Breast epithelium (tissue), 4 donors: Measurements from ENCODE around the gene NR6A1. TPM values are rescaled to one million over a fixed set of nuclear protein-coding genes. Genes with fewer than 3 reads are reported as not detected.

Experiments used
- DNase-seq, 2 donors: peaks; one replicate each; pipeline ENCODE4 v3.0.0-alpha.2; 2019; ENCODE audit warnings: low spot score in 2 of 2
- H3K27ac ChIP-seq, 2 donors: fragments of 200-600 bp; sonication (generic) in 1 of 2; one replicate each; pipeline ENCODE4 v1.5.1; 2016 to 2019; ENCODE audit warnings: mild to moderate bottlenecking in 1 of 2
- H3K27me3 ChIP-seq, 2 donors: fragments of 200-600 bp; sonication (generic) in 1 of 2; one replicate each; pipeline versions ENCODE4 v1.5.1 to v1.6.0; 2017 to 2019; ENCODE audit warnings: control low read depth in 1 of 2, mild to moderate bottlenecking in 1 of 2
- H3K36me3 ChIP-seq: fragments of 200-600 bp; one replicate; pipeline ENCODE4 v1.5.1; 2019
- H3K4me1 ChIP-seq, 2 donors: fragments of 200-600 bp; sonication (generic); one replicate each; pipeline ENCODE4 v1.5.1; 2016 to 2019; ENCODE audit warnings: control low read depth in 1 of 2
- H3K4me3 ChIP-seq, 3 donors: fragments of 200-600 bp; sonication (generic); 1 replicate in 2 of 3; 2 replicates in 1 of 3; pipeline ENCODE4 v1.5.1; 2016 to 2019; ENCODE audit warnings: mild to moderate bottlenecking in 3 of 3, moderate library complexity in 2 of 3
- H3K9me3 ChIP-seq, 2 donors: fragments of 200-600 bp; sonication (generic) in 1 of 2; one replicate each; pipeline ENCODE4 v1.5.1; 2016 to 2019; ENCODE audit warnings: control low read depth in 1 of 2
- CTCF ChIP-seq, 3 donors: fragments of 450-650 bp; IDR thresholded peaks; one replicate each; pipeline ENCODE4 v1.5.1; 2016 to 2017; ENCODE audit warnings: antibody characterized with exemption in 3 of 3, mild to moderate bottlenecking in 3 of 3, moderate library complexity in 3 of 3
- POLR2A ChIP-seq: fragments of 450-650 bp; IDR thresholded peaks from one replicate; pipeline ENCODE4 v1.6.1; 2016; ENCODE audit warnings: antibody characterized with exemption, mild to moderate bottlenecking, moderate library complexity
- POLR2AphosphoS5 ChIP-seq, 3 donors: sonication (generic); formaldehyde crosslinking; IDR thresholded peaks; one replicate each; pipeline ENCODE4 v1.6.1; 2017; ENCODE audit warnings: antibody characterized with exemption in 3 of 3
- intact Hi-C: fragments of 100-400 bp; cut with DNase I; formaldehyde crosslinking; loops from one replicate; pipeline ENCODE4 v1.15.1; 2023; ENCODE audit warnings: low total_unique reads
- total RNA-seq, 3 donors: library from RNA; depleted of rRNA; stranded (reverse); fragments of >200 nt; gene quantifications; one replicate each; pipeline ENCODE4 v1.1.0, GENCODE V29; 2016

Gene NR6A1
- total RNA-seq, 3 donors from 2014 or later, result 1.3 to 5.3 (median 3.9) TPM

GRCh38 chr9:124623966-124624734, 147.0 kb downstream of the NR6A1 start:
- H3K27me3 ChIP-seq, result no peaks in the 10 kb centered on the region
- no peak overlapping the region for H3K4me3 ChIP-seq
- TF ChIP-seq POLR2AphosphoS5 (IDR thresholded peaks at IDR 0.05), result no peak
- no peak for TF ChIP-seq POLR2A
- TF ChIP-seq CTCF (IDR thresholded peaks at IDR 0.05), result no peak
- H3K9me3 ChIP-seq, result no peaks in the 10 kb centered on the region
- no peaks in the 10 kb centered on the region for H3K4me1 ChIP-seq
- H3K36me3 ChIP-seq, result no peaks in the 10 kb centered on the region
- intact Hi-C loops, result no loop called here
- no peak for DNase-seq
- no peak overlapping the region for H3K27ac ChIP-seq

- no peak overlapping the region for H3K4me3 ChIP-seq
- no peaks in the 10 kb centered on the region for H3K27me3 ChIP-seq
- no peak for DNase-seq
- intact Hi-C loops, result no loop called here
- TF ChIP-seq POLR2A (no peak), POLR2AphosphoS5 (IDR thresholded peaks at IDR 0.05) (no peak), CTCF (IDR thresholded peaks at IDR 0.05) (no peak)
- H3K9me3 ChIP-seq, result no peaks in the 10 kb centered on the region
- no peak overlapping the region for H3K27ac ChIP-seq
- no peaks in the 10 kb centered on the region for H3K36me3 ChIP-seq
- no peaks in the 10 kb centered on the region for H3K4me1 ChIP-seq
These were observed 148.2 kb downstream of the NR6A1 start for GRCh38 chr9:124622882-124623281.

GRCh38 chr9:124621371-124622328, 149.5 kb downstream of the NR6A1 start:
- H3K27ac ChIP-seq, result peak overlapping the region; percentile 6 to 35
- peak in 1 of 2 donors; percentile 26 for DNase-seq
- H3K36me3 ChIP-seq, result no peaks in the 10 kb centered on the region
- no peaks in the 10 kb centered on the region for H3K27me3 ChIP-seq
- TF ChIP-seq POLR2AphosphoS5 (IDR thresholded peaks at IDR 0.05), result no peak
- no peak for TF ChIP-seq POLR2A
- no peak for TF ChIP-seq CTCF (IDR thresholded peaks at IDR 0.05)
- H3K9me3 ChIP-seq, result no peaks in the 10 kb centered on the region
- H3K4me3 ChIP-seq, result peak overlapping the region in 1 of 3 donors; percentile 14
- H3K4me1 ChIP-seq, result no peaks in the 10 kb centered on the region
- intact Hi-C loops, result no loop called here

- Histone ChIP-seq H3K9me3 (no peaks in the 10 kb centered on the region), H3K27ac (no peak overlapping the region), H3K4me3 (no peak overlapping the region), H3K36me3 (no peaks in the 10 kb centered on the region), H3K27me3 (no peaks in the 10 kb centered on the region), H3K4me1 (no peaks in the 10 kb centered on the region)
- TF ChIP-seq POLR2AphosphoS5 (IDR thresholded peaks at IDR 0.05) (no peak), POLR2A (no peak), CTCF (IDR thresholded peaks at IDR 0.05) (no peak)
- no peak for DNase-seq
- intact Hi-C loops, result loop anchor here (10.0 kb wide), 1 partner anchor 96 kb away; no protein-coding TSS in a partner anchor
These were observed 152.6 kb downstream of the NR6A1 start for GRCh38 chr9:124618476-124618875.
